Esophagus muscularis mucosa (tissue), 4 donors: Measurements from ENCODE around the gene POLDIP2. TPM values are rescaled to one million over a fixed set of nuclear protein-coding genes. Genes with fewer than 3 reads are reported as not detected.

ENCODE experiments used
- DNase-seq: peaks from one replicate; pipeline ENCODE4 v3.0.0-alpha.2; 2017; ENCODE audit errors: extremely low spot score
- H3K27ac ChIP-seq, 4 donors: fragments of 200-600 bp; sonication (generic); replicated peaks in 1 of 4; 1 replicate in 3 of 4; 2 replicates in 1 of 4; pipeline ENCODE4 v1.5.1; 2016 to 2019; ENCODE audit warnings: mild to moderate bottlenecking in 1 of 4
- H3K27me3 ChIP-seq, 4 donors: fragments of 200-600 bp; sonication (generic); one replicate each; pipeline versions ENCODE4 v1.5.1 to v1.6.0; 2016 to 2019
- H3K36me3 ChIP-seq, 4 donors: fragments of 200-600 bp; sonication (generic); one replicate each; pipeline ENCODE4 v1.5.1; 2016 to 2019
- H3K4me1 ChIP-seq, 4 donors: fragments of 200-600 bp; sonication (generic); one replicate each; pipeline ENCODE4 v1.5.1; 2016 to 2019
- H3K4me3 ChIP-seq, 4 donors: fragments of 200-600 bp; sonication (generic); 1 replicate in 2 of 4; 2 replicates in 2 of 4; pipeline ENCODE4 v1.5.1; 2016 to 2019; ENCODE audit warnings: mild to moderate bottlenecking in 4 of 4, moderate library complexity in 1 of 4
- H3K9me3 ChIP-seq, 4 donors: fragments of 200-600 bp; sonication (generic); 1 replicate in 3 of 4; 2 replicates in 1 of 4; pipeline ENCODE4 v1.5.1; 2016 to 2019
- CTCF ChIP-seq, 3 experiments: fragments of 200-600 bp in 2 of 3; fragments of 450-650 bp in 1 of 3; sonication (generic) in 2 of 3; IDR thresholded peaks; one replicate each; pipeline ENCODE4 v1.5.1; 2017 to 2019; ENCODE audit warnings: antibody characterized with exemption in 3 of 3, mild to moderate bottlenecking in 2 of 3, moderate library complexity in 1 of 3
- EP300 ChIP-seq: sonication (generic); formaldehyde crosslinking; IDR thresholded peaks from one replicate; pipeline ENCODE4 v1.6.1; 2017; ENCODE audit warnings: antibody characterized with exemption
- POLR2A ChIP-seq: fragments of 450-650 bp; IDR thresholded peaks from one replicate; pipeline ENCODE4 v1.6.1; 2017; ENCODE audit warnings: antibody characterized with exemption, moderate library complexity, mild to moderate bottlenecking, low read depth
- POLR2AphosphoS5 ChIP-seq, 2 donors: sonication (generic); formaldehyde crosslinking; IDR thresholded peaks; one replicate each; pipeline ENCODE4 v1.6.1; 2017; ENCODE audit warnings: antibody characterized with exemption in 2 of 2
- WGBS: methylation state at CpG from one replicate; pipeline ENCODE4 v1.1.5; 2018; 5-methylcytosine and 5-hydroxymethylcytosine counted together
- intact Hi-C: fragments of 100-400 bp; cut with DNase I; formaldehyde crosslinking; loops from one replicate; pipeline ENCODE4 v1.15.1; 2023
- total RNA-seq, 4 donors: library from RNA; depleted of rRNA; stranded (reverse); fragments of >200 nt; gene quantifications; one replicate each; pipeline versions ENCODE4 v1.1.0 to v1.2.1, GENCODE V29; 2016

The POLDIP2 gene
- total RNA-seq, 4 donors from 2014 or later: 67.7 to 97.5 (median 81.4) TPM

- H3K27me3 ChIP-seq: peaks cover 0 to 23% (median 11%) of the 10 kb centered on the region in 4 donors
- TF ChIP-seq POLR2AphosphoS5 (IDR thresholded peaks at IDR 0.05) (no peak), EP300 (no peak), CTCF (IDR thresholded peaks at IDR 0.05) (no peak), POLR2A (no peak)
- intact Hi-C loops: no loop called here
- H3K9me3 ChIP-seq: no peaks in the 10 kb centered on the region
- 29% methylated on average over 19 of the region's 38 CpGs for WGBS
- no peak overlapping the region for H3K4me3 ChIP-seq
- H3K27ac ChIP-seq: no peak overlapping the region
- no peaks in the 10 kb centered on the region for H3K36me3 ChIP-seq
- no peaks in the 10 kb centered on the region for H3K4me1 ChIP-seq
- DNase-seq: no peak
These were observed 50.3 kb downstream of the POLDIP2 start for GRCh38 chr17:28306954-28307401.

- no peak overlapping the region for H3K27ac ChIP-seq
- WGBS: 86% methylated on average over 3 of the region's 3 CpGs
- intact Hi-C loops: no loop called here
- peaks cover 0 to 22% (median 2%) of the 10 kb centered on the region in 4 donors for H3K27me3 ChIP-seq
- TF ChIP-seq EP300 (no peak), POLR2AphosphoS5 (IDR thresholded peaks at IDR 0.05) (no peak), CTCF (IDR thresholded peaks at IDR 0.05) (no peak), POLR2A (no peak)
- no peaks in the 10 kb centered on the region for H3K9me3 ChIP-seq
- H3K36me3 ChIP-seq: no peaks in the 10 kb centered on the region
- H3K4me3 ChIP-seq: no peak overlapping the region
- DNase-seq: no peak
- no peaks in the 10 kb centered on the region for H3K4me1 ChIP-seq
These were observed 58.9 kb downstream of the POLDIP2 start for GRCh38 chr17:28298449-28298848.

Other genes with a start within 250 kb of the POLDIP2 start
- 10 to 100 TPM in 3 of 4 donors, 1 to 10 TPM in 1; 5.8 to 10.8 (median 10.1) TPM for gene TMEM97, start 38.3 kb downstream of the POLDIP2 start, total RNA-seq
- 10 to 100 TPM; 41.3 to 63.5 (median 47.0) TPM for gene IFT20, start 22.1 kb downstream of the POLDIP2 start, total RNA-seq
- 10 to 100 TPM; 23.7 to 43.8 (median 34.8) TPM for gene TNFAIP1, start 21.8 kb downstream of the POLDIP2 start, total RNA-seq
- not detected for gene SEBOX, start 7.7 kb upstream of the POLDIP2 start, total RNA-seq
- gene VTN, start 12.8 kb upstream of the POLDIP2 start, total RNA-seq: 1 to 10 TPM in 1 of 4 donors, under 1 TPM in 3; under 0.01 to 1.3 (median 0.58) TPM
- 10 to 100 TPM in 3 of 4 donors, 1 to 10 TPM in 1; 8.3 to 24.9 (median 13.8) TPM for gene SARM1, start 14.2 kb upstream of the POLDIP2 start, total RNA-seq
- gene SLC46A1, start 48.7 kb upstream of the POLDIP2 start, total RNA-seq: 1 to 10 TPM; 4.6 to 9.6 (median 7.4) TPM
- gene SLC13A2, start 116.1 kb upstream of the POLDIP2 start, total RNA-seq: not detected
- not detected for gene FOXN1, start 148.8 kb upstream of the POLDIP2 start, total RNA-seq
- gene UNC119, start 195.1 kb upstream of the POLDIP2 start, total RNA-seq: 10 to 100 TPM; 16.1 to 36.3 (median 23.2) TPM
- 10 to 100 TPM; 41.9 to 55.5 (median 47.2) TPM for gene PIGS, start 214.0 kb upstream of the POLDIP2 start, total RNA-seq
- gene ALDOC, start 219.4 kb upstream of the POLDIP2 start, total RNA-seq: 10 to 100 TPM; 21.6 to 49.5 (median 27.5) TPM
- 1 to 10 TPM in 1 of 4 donors, under 1 TPM in 3; 0.83 to 1.7 (median 0.97) TPM for gene SPAG5, start 241.5 kb upstream of the POLDIP2 start, total RNA-seq